Measurements from ENCODE around the gene DUSP5. TPM values are rescaled to one million over a fixed set of nuclear protein-coding genes. Genes with fewer than 3 reads are reported as not detected.

DUSP5 gene
- total and polyA plus RNA-seq, 3 donors from 2014 or later, result 42.7 to 57.5 (median 42.8) TPM

GRCh38 chr10:110492069-110492822, 5.5 kb upstream of the DUSP5 start:
- Histone ChIP-seq H3K27me3 (no peaks in the 10 kb centered on the region), H3K36me3 (ENCODE audit: low read depth, missing control alignments) (no peaks in the 10 kb centered on the region), H3K27ac (no peak overlapping the region), H3K4me1 (peaks cover 26% of the 10 kb centered on the region), H3K9me3 (no peaks in the 10 kb centered on the region), H3K4me3 (no peak overlapping the region)
- intact Hi-C loops (cut with DNase I; ENCODE audit: low total_unique reads), result no loop called here
- TF ChIP-seq POLR2A (IDR thresholded peaks at IDR 0.05) (no peak), CTCF (IDR thresholded peaks at IDR 0.05) (no peak)
- 64 to 67% methylated on average over 5 of the region's 5 CpGs for WGBS, 2 donors
- DNase-seq, result no peak

GRCh38 chr10:110493832-110494426, 3.8 kb upstream of the DUSP5 start:
- intact Hi-C loops (cut with DNase I; ENCODE audit: low total_unique reads), result no loop called here
- Histone ChIP-seq H3K4me3 (no peak overlapping the region), H3K27me3 (no peaks in the 10 kb centered on the region), H3K4me1 (peaks cover 30% of the 10 kb centered on the region), H3K27ac (no peak overlapping the region), H3K9me3 (no peaks in the 10 kb centered on the region), H3K36me3 (ENCODE audit: low read depth, missing control alignments) (no peaks in the 10 kb centered on the region)
- DNase-seq, result no peak
- 79 to 88% methylated on average over 11 of the region's 11 CpGs for WGBS, 2 donors
- TF ChIP-seq CTCF (IDR thresholded peaks at IDR 0.05), result no peak
- no peak for TF ChIP-seq POLR2A (IDR thresholded peaks at IDR 0.05)

- Histone ChIP-seq H3K9me3 (no peaks in the 10 kb centered on the region), H3K4me1 (peaks cover 33% of the 10 kb centered on the region), H3K27ac (no peak overlapping the region), H3K27me3 (no peaks in the 10 kb centered on the region), H3K36me3 (ENCODE audit: low read depth, missing control alignments) (no peaks in the 10 kb centered on the region), H3K4me3 (no peak overlapping the region)
- TF ChIP-seq CTCF (IDR thresholded peaks at IDR 0.05) (no peak), POLR2A (IDR thresholded peaks at IDR 0.05) (no peak)
- DNase-seq, result no peak
- 86 to 88% methylated on average over 3 of the region's 3 CpGs for WGBS, 2 donors
- intact Hi-C loops (cut with DNase I; ENCODE audit: low total_unique reads), result no loop called here
Observed at GRCh38 chr10:110494532-110494931, 3.2 kb upstream of the DUSP5 start.

GRCh38 chr10:110495731-110496552, 1.8 kb upstream of the DUSP5 start:
- no peaks in the 10 kb centered on the region for H3K27me3 ChIP-seq
- 48% methylated on average over 25 of the region's 25 CpGs for WGBS, 2 donors
- intact Hi-C loops (cut with DNase I; ENCODE audit: low total_unique reads), result no loop called here
- no peak overlapping the region for H3K4me3 ChIP-seq
- peak; percentile 38 for DNase-seq
- no peaks in the 10 kb centered on the region for H3K36me3 ChIP-seq (ENCODE audit: low read depth, missing control alignments)
- H3K27ac ChIP-seq, result no peak overlapping the region
- no peaks in the 10 kb centered on the region for H3K9me3 ChIP-seq
- TF ChIP-seq CTCF (IDR thresholded peaks at IDR 0.05) (no peak), POLR2A (IDR thresholded peaks at IDR 0.05) (no peak)
- peaks cover 42% of the 10 kb centered on the region for H3K4me1 ChIP-seq
